ENCODE data around the gene SUFU. TPM values are rescaled to one million over a fixed set of nuclear protein-coding genes. Genes with fewer than 3 reads are reported as not detected.

Gene SUFU
- total and polyA plus RNA-seq, 2 of the 8 experiments (the other 6 are each of a cell fraction or from before 2014, with no cell fraction given), result 7.0 to 10.8 TPM

- Histone ChIP-seq H2BK15ac (ENCODE audit: low read length) (peak overlapping the region; percentile 100), H3K4me1 (replicated peaks in 1 of 4; ENCODE audit: control insufficient read depth in 3 of 4, insufficient read depth in 4 of 4, low read length in 3 of 4) (peaks cover 26 to 51% (median 41%) of the 10 kb centered on the region in 4 experiments), H4K20me1 (replicated peaks in 1 of 2; ENCODE audit: control insufficient read depth in 1 of 2, insufficient read depth in 2 of 2, low read length in 2 of 2) (no peaks in the 10 kb centered on the region), H2BK120ac (replicated peaks; ENCODE audit: low read depth, low read length) (peak overlapping the region; percentile 93), H3K23ac (ENCODE audit: insufficient read length) (no peak overlapping the region), H3K18ac (ENCODE audit: extremely low read depth, low read length) (peak overlapping the region; percentile 99), H3K27ac (ENCODE audit: low read depth, low read length) (peak overlapping the region; percentile 99), H4K8ac (ENCODE audit: extremely low read depth, insufficient read depth, low read length) (peak overlapping the region; percentile 60; the same call in 1 of the 2 replicates), H2BK5ac (ENCODE audit: low read depth, low read length) (peak overlapping the region; percentile 96), H2AK5ac (ENCODE audit: low read depth, low read length) (peak overlapping the region; percentile 99), H3K27me3 (replicated peaks in 1 of 4; ENCODE audit: control insufficient read depth in 3 of 4, extremely low read depth in 1 of 4, insufficient read depth in 3 of 4, low read length in 3 of 4) (no peaks in the 10 kb centered on the region), H3K36me3 (ENCODE audit: control insufficient read depth in 2 of 4, insufficient read depth in 4 of 4, low read length in 3 of 4) (no peaks in the 10 kb centered on the region; a peak in 1 of 8 replicates), H3K9ac (replicated peaks in 1 of 4; ENCODE audit: extremely low read depth in 1 of 4, low read depth in 3 of 4, low read length in 3 of 4) (peak overlapping the region in 3 of 4 experiments; percentile 3 to 88 (median 84); a peak in 5 of 7 replicates), H3K56ac (replicated peaks; ENCODE audit: insufficient read length, low read depth, low read length) (peak overlapping the region; percentile 80), H3K9me3 (ENCODE audit: insufficient read depth in 2 of 2, low read depth in 1 of 2, low read length in 1 of 2) (no peaks in the 10 kb centered on the region), H3K14ac (ENCODE audit: insufficient read length) (no peak overlapping the region), H2BK12ac (ENCODE audit: low read depth, low read length) (peak overlapping the region; percentile 99), H3K4me2 (ENCODE audit: insufficient read depth in 1 of 2, low read depth in 2 of 2, low read length in 2 of 2) (peak overlapping the region; percentile 45 to 56), H4K5ac (ENCODE audit: insufficient read length, low read depth, low read length) (peak overlapping the region; percentile 94), H3K4ac (replicated peaks; ENCODE audit: insufficient read length, low read depth, low read length) (peak overlapping the region; percentile 98), H3K79me2 (ENCODE audit: control insufficient read depth in 1 of 2, insufficient read depth in 2 of 2, low read length in 2 of 2) (no peaks in the 10 kb centered on the region), H3K23me2 (ENCODE audit: low read depth, low read length) (no peaks in the 10 kb centered on the region; the same call in none of the 2 replicates), H2BK20ac (ENCODE audit: low read length) (peak overlapping the region; percentile 99), H2AFZ (ENCODE audit: low read length) (no peak overlapping the region), H3K4me3 (ENCODE audit: extremely low read depth in 1 of 4, insufficient read depth in 2 of 4, low read depth in 3 of 4, low read length in 4 of 4) (peak overlapping the region in 3 of 4 experiments; percentile 12 to 32 (median 29); a peak in 4 of 8 replicates), H4K91ac (replicated peaks; ENCODE audit: insufficient read length, low read length) (peak overlapping the region; percentile 94), H3K79me1 (ENCODE audit: low read depth, low read length) (no peaks in the 10 kb centered on the region)
- CTCF ChIA-PET (ENCODE audit: partially characterized antibody), result interaction anchor here (0.5 to 14.3 kb wide), 10 partner anchors 12 to 228 kb away, joined by 3 to 160 read pairs (median 6); partner anchors contain the start of gene TRIM8
- no peak for FAIRE-seq
- peak in 1 of 2 experiments; percentile 71 for DNase-seq (ENCODE audit: low read depth in 1 of 2, low spot score in 2 of 2)
- 68% methylated on average over 12 of the region's 12 CpGs; no CpG with 5 or more reads in 1 of the 2 experiments for WGBS, 2 experiments (ENCODE audit: extremely low coverage in 1 of 2, insufficient coverage in 1 of 2, insufficient read length in 1 of 2, insufficient replicate concordance in 2 of 2, low coverage in 1 of 2, low lambda C conversion rate in 2 of 2, missing lambda C conversion rate in 1 of 2)
- POLR2A ChIA-PET (ENCODE audit: partially characterized antibody), result interaction anchor here (0.9 to 5.6 kb wide), 12 partner anchors 8 to 207 kb away, joined by 3 to 51 read pairs (median 4); partner anchors contain the start of genes FBXL15 and TRIM8
- TF ChIP-seq FOSL1 (IDR thresholded peaks at IDR 0.05; ENCODE audit: insufficient read depth, low read depth, low read length), result no peak
- no peak for TF ChIP-seq KDM4A (IDR thresholded peaks at IDR 0.05; ENCODE audit: low read depth, low read length, severe bottlenecking)
- no peak for TF ChIP-seq RFX5 (IDR thresholded peaks at IDR 0.05; ENCODE audit: borderline replicate concordance, low read depth, low read length)
- no peak for TF ChIP-seq SP2 (IDR thresholded peaks at IDR 0.05; ENCODE audit: low read length)
- TF ChIP-seq BCL11A (IDR thresholded peaks at IDR 0.05; ENCODE audit: low read depth in 2 of 2, low read length in 2 of 2), result no peak
- TF ChIP-seq TAF7 (optimal IDR thresholded peaks at IDR 0.05; ENCODE audit: borderline replicate concordance, low read depth, low read length), result no peak
- TF ChIP-seq SIRT6 (IDR thresholded peaks at IDR 0.05; ENCODE audit: low read length), result no peak
- TF ChIP-seq GTF2F1 (IDR thresholded peaks at IDR 0.05; ENCODE audit: borderline replicate concordance, low read depth, low read length), result no peak
- TF ChIP-seq CTCF (IDR thresholded peaks at IDR 0.05; ENCODE audit: control extremely low read depth in 1 of 3, insufficient read depth in 1 of 3, low read depth in 1 of 3, low read length in 3 of 3), result no peak
These were observed 123.5 kb downstream of the SUFU start for GRCh38 chr10:102627291-102627735.

All from H1 (cell line).